ENCODE data around the gene C22orf23. TPM values are rescaled to one million over a fixed set of nuclear protein-coding genes. Genes with fewer than 3 reads are reported as not detected.

Gene C22orf23
- total and polyA plus RNA-seq, 2 experiments from 2014 or later: 0.80 to 2.5 TPM

- no peaks in the 10 kb centered on the region for H3K4me1 ChIP-seq (ENCODE audit: low read depth)
- H3K9me3 ChIP-seq (ENCODE audit: low read depth): no peaks in the 10 kb centered on the region
- H3K27me3 ChIP-seq: no peaks in the 10 kb centered on the region
- no peak overlapping the region for H3K4me3 ChIP-seq
- TF ChIP-seq, protein P1, sequence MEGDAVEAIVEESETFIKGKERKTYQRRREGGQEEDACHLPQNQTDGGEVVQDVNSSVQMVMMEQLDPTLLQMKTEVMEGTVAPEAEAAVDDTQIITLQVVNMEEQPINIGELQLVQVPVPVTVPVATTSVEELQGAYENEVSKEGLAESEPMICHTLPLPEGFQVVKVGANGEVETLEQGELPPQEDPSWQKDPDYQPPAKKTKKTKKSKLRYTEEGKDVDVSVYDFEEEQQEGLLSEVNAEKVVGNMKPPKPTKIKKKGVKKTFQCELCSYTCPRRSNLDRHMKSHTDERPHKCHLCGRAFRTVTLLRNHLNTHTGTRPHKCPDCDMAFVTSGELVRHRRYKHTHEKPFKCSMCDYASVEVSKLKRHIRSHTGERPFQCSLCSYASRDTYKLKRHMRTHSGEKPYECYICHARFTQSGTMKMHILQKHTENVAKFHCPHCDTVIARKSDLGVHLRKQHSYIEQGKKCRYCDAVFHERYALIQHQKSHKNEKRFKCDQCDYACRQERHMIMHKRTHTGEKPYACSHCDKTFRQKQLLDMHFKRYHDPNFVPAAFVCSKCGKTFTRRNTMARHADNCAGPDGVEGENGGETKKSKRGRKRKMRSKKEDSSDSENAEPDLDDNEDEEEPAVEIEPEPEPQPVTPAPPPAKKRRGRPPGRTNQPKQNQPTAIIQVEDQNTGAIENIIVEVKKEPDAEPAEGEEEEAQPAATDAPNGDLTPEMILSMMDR (IDR thresholded peaks at IDR 0.05; ENCODE audit: low read depth, low read length): no peak
- DNase-seq (ENCODE audit: low read depth in 1 of 2, low spot score in 1 of 2): no peak
- no peak overlapping the region for H3K27ac ChIP-seq
- H3K36me3 ChIP-seq: peaks cover 17% of the 10 kb centered on the region
Measured at GRCh38 chr22:37943136-37943824, 10.1 kb downstream of the C22orf23 start.

DNA sequence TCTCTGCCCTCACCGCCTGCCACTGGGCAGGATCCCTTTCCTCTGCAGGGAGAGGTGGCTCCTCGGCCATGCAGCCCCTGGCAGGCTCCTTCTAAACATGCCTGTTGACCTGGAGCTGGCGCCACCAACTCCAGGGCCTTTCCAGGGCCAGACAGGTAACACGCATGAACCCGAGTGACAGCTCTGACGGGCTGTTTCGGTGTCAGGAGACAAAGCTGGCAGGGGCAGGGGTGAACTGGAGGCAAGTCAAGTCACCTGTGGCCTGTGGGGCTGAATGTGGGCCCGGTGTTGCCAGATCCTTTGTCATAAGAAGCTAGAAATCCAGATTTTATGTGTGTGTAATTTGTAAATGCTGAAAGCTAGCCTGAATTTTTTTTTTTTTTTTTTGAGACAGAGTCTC, 11.3 kb downstream of the C22orf23 start:
- no peaks in the 10 kb centered on the region for H3K27me3 ChIP-seq
- peaks cover 17% of the 10 kb centered on the region for H3K36me3 ChIP-seq
- TF ChIP-seq, protein P1 (IDR thresholded peaks at IDR 0.05; ENCODE audit: low read depth, low read length): no peak
- no peak for DNase-seq (ENCODE audit: low read depth in 1 of 2, low spot score in 1 of 2)
- no peak overlapping the region for H3K27ac ChIP-seq
- H3K4me1 ChIP-seq (ENCODE audit: low read depth): no peaks in the 10 kb centered on the region
- H3K9me3 ChIP-seq (ENCODE audit: low read depth): no peaks in the 10 kb centered on the region
- no peak overlapping the region for H3K4me3 ChIP-seq

GRCh38 chr22:37940698-37941376, 12.6 kb downstream of the C22orf23 start:
- TF ChIP-seq, protein P1 (IDR thresholded peaks at IDR 0.05; ENCODE audit: low read depth, low read length): no peak
- peaks cover 19% of the 10 kb centered on the region for H3K36me3 ChIP-seq

GRCh38 chr22:37933711-37934376, 19.6 kb downstream of the C22orf23 start:
- H3K4me1 ChIP-seq (ENCODE audit: low read depth): peaks cover 5% of the 10 kb centered on the region
- no peak overlapping the region for H3K4me3 ChIP-seq
- H3K27ac ChIP-seq: no peak overlapping the region
- TF ChIP-seq, protein P1 (IDR thresholded peaks at IDR 0.05; ENCODE audit: low read depth, low read length): peak; percentile 99
- H3K36me3 ChIP-seq: peaks cover 2% of the 10 kb centered on the region
- H3K27me3 ChIP-seq: no peaks in the 10 kb centered on the region
- no peaks in the 10 kb centered on the region for H3K9me3 ChIP-seq (ENCODE audit: low read depth)
- peak; percentile 91 to 94 for DNase-seq (ENCODE audit: low read depth in 1 of 2, low spot score in 1 of 2)

More at GRCh38 chr22:37940698-37941376, 12.6 kb downstream of the C22orf23 start:
- Histone ChIP-seq H3K27me3 (no peaks in the 10 kb centered on the region), H3K4me1 (ENCODE audit: low read depth) (no peaks in the 10 kb centered on the region), H3K4me3 (no peak overlapping the region), H3K27ac (no peak overlapping the region), H3K9me3 (ENCODE audit: low read depth) (no peaks in the 10 kb centered on the region)
- DNase-seq (ENCODE audit: low read depth in 1 of 2, low spot score in 1 of 2): peak in 1 of 2 donors; percentile 14

GRCh38 chr22:37932821-37933578, 20.4 kb downstream of the C22orf23 start:
- no peak overlapping the region for H3K27ac ChIP-seq
- DNase-seq (ENCODE audit: low read depth in 1 of 2, low spot score in 1 of 2): no peak
- H3K4me1 ChIP-seq (ENCODE audit: low read depth): peaks cover 5% of the 10 kb centered on the region
- TF ChIP-seq, protein P1 (IDR thresholded peaks at IDR 0.05; ENCODE audit: low read depth, low read length): no peak
- H3K4me3 ChIP-seq: no peak overlapping the region
- no peaks in the 10 kb centered on the region for H3K9me3 ChIP-seq (ENCODE audit: low read depth)
- H3K27me3 ChIP-seq: no peaks in the 10 kb centered on the region
- peaks cover 2% of the 10 kb centered on the region for H3K36me3 ChIP-seq

All from cardiac muscle cell (in vitro differentiated cells and primary cell).